ENCODE data around the gene GMFB. TPM values are rescaled to one million over a fixed set of nuclear protein-coding genes. Genes with fewer than 3 reads are reported as not detected.

Gene GMFB
- total RNA-seq, 2 donors from 2014 or later: 86.2 to 96.5 TPM

GRCh38 chr14:54475911-54476310 is 12.9 kb downstream of the GMFB start:
- Histone ChIP-seq H3K9ac (ENCODE audit: extremely low read depth, low read length, poor library complexity, severe bottlenecking) (no peak overlapping the region), H3K4me1 (ENCODE audit: control insufficient read depth, insufficient read depth, low read length) (peaks cover 14% of the 10 kb centered on the region), H3K27me3 (ENCODE audit: control insufficient read depth, insufficient read depth, low read length, poor library complexity, severe bottlenecking) (no peaks in the 10 kb centered on the region), H3K4me3 (ENCODE audit: low read length) (no peak overlapping the region), H3K9me3 (ENCODE audit: control insufficient read depth, low read length) (no peaks in the 10 kb centered on the region), H3K36me3 (ENCODE audit: control insufficient read depth, insufficient read depth, low read length) (peaks cover 68% of the 10 kb centered on the region), H3K27ac (ENCODE audit: low read depth, low read length) (no peak overlapping the region)
- Mint-ChIP-seq H3K4me3 (no peak overlapping the region), H3K36me3 (ENCODE audit: low read depth) (peaks cover 45% of the 10 kb centered on the region), H3K27ac (no peak overlapping the region), H3K4me1 (peaks cover 32% of the 10 kb centered on the region), H3K9me3 (no peaks in the 10 kb centered on the region), H3K27me3 (ENCODE audit: insufficient read depth) (no peaks in the 10 kb centered on the region)
- no peak for DNase-seq
- 95 to 100% methylated on average over 4 of the region's 4 CpGs for WGBS, 2 experiments (ENCODE audit: insufficient coverage in 1 of 2, insufficient read length in 1 of 2)
- TF ChIP-seq, protein P1, sequence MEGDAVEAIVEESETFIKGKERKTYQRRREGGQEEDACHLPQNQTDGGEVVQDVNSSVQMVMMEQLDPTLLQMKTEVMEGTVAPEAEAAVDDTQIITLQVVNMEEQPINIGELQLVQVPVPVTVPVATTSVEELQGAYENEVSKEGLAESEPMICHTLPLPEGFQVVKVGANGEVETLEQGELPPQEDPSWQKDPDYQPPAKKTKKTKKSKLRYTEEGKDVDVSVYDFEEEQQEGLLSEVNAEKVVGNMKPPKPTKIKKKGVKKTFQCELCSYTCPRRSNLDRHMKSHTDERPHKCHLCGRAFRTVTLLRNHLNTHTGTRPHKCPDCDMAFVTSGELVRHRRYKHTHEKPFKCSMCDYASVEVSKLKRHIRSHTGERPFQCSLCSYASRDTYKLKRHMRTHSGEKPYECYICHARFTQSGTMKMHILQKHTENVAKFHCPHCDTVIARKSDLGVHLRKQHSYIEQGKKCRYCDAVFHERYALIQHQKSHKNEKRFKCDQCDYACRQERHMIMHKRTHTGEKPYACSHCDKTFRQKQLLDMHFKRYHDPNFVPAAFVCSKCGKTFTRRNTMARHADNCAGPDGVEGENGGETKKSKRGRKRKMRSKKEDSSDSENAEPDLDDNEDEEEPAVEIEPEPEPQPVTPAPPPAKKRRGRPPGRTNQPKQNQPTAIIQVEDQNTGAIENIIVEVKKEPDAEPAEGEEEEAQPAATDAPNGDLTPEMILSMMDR (conservative IDR thresholded peaks at IDR 0.05): no peak

DNA sequence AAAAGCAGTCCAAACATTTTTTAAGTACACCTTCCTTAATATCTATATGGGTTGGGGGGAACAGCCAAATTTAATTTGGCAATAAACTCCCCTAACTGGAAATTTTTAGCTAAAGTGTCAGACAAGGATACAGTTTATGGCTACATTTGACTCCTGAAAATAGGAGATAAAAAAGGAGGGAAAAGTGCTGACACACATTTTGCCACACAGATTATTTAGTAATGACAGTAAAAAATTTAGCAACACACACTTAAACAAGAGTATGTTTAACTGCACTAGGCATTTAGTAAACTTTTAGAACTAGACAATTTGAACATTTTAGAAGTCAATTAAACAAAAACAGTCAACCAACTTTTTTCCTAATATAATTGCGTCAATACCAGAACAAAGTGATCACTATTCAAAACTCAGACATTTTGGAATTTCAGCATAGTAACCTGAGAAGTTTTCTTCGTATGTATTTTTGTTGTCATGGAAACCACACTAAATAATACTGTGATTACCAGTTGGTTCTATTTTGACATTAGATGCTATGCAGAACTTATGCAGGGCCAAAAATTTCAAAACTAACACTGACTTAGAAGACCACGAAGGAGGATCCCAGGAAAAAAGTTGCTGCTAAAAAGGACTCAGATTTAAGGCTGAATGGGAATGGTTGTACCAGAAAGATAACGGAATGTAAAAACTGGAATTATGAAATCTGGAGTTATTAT is 13.4 kb downstream of the GMFB start:
- Histone ChIP-seq H3K36me3 (ENCODE audit: control insufficient read depth, insufficient read depth, low read length) (peaks cover 63% of the 10 kb centered on the region), H3K4me1 (ENCODE audit: control insufficient read depth, insufficient read depth, low read length) (peaks cover 14% of the 10 kb centered on the region), H3K27me3 (ENCODE audit: control insufficient read depth, insufficient read depth, low read length, poor library complexity, severe bottlenecking) (no peaks in the 10 kb centered on the region), H3K9ac (ENCODE audit: extremely low read depth, low read length, poor library complexity, severe bottlenecking) (no peak overlapping the region), H3K4me3 (ENCODE audit: low read length) (no peak overlapping the region), H3K9me3 (ENCODE audit: control insufficient read depth, low read length) (no peaks in the 10 kb centered on the region), H3K27ac (ENCODE audit: low read depth, low read length) (no peak overlapping the region)
- Mint-ChIP-seq H3K4me3 (no peak overlapping the region), H3K27me3 (ENCODE audit: insufficient read depth) (no peaks in the 10 kb centered on the region), H3K36me3 (ENCODE audit: low read depth) (peaks cover 42% of the 10 kb centered on the region), H3K9me3 (no peaks in the 10 kb centered on the region), H3K27ac (no peak overlapping the region), H3K4me1 (peaks cover 37% of the 10 kb centered on the region)
- TF ChIP-seq, protein P1 (conservative IDR thresholded peaks at IDR 0.05): no peak
- no peak for DNase-seq
- 94 to 98% methylated on average over 4 of the region's 4 CpGs for WGBS, 2 experiments (ENCODE audit: insufficient coverage in 1 of 2, insufficient read length in 1 of 2)

DNA sequence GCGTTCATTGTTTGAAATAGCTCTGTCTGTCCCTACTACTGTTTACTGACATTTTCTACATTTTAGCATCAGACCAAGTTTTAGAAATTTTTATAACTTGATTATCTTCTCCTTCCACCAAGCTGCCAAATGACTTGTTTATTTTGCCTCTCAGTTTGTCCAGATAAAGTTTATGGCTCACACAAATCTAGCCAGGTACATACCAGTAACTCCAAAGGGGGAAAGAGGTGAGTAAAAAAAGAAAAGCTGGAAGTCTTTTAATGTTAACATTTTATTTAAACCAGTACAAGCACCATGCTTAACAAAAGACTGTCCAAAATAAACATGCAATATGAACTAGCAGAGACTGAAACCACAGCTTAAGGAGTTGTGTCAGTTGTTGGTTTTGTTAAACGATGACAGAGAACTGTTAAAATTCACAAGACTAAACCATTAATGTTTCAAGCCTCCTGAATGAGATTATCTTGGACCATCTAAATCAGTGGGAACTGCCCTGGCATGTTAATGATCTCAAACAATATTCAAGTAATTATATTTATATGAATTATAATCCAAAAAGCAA is 14.5 kb downstream of the GMFB start:
- no peaks in the 10 kb centered on the region for H3K9me3 Mint-ChIP-seq
- TF ChIP-seq, protein P1 (conservative IDR thresholded peaks at IDR 0.05): no peak
- H3K27me3 Mint-ChIP-seq (ENCODE audit: insufficient read depth): no peaks in the 10 kb centered on the region
- no peak overlapping the region for H3K4me3 ChIP-seq (ENCODE audit: low read length)
- H3K4me1 Mint-ChIP-seq: peaks cover 44% of the 10 kb centered on the region
- peaks cover 35% of the 10 kb centered on the region for H3K36me3 Mint-ChIP-seq (ENCODE audit: low read depth)
- no peak overlapping the region for H3K4me3 Mint-ChIP-seq
- H3K4me1 ChIP-seq (ENCODE audit: control insufficient read depth, insufficient read depth, low read length): peaks cover 11% of the 10 kb centered on the region
- H3K36me3 ChIP-seq (ENCODE audit: control insufficient read depth, insufficient read depth, low read length): peaks cover 53% of the 10 kb centered on the region
- H3K9ac ChIP-seq (ENCODE audit: extremely low read depth, low read length, poor library complexity, severe bottlenecking): no peak overlapping the region
- H3K9me3 ChIP-seq (ENCODE audit: control insufficient read depth, low read length): no peaks in the 10 kb centered on the region
- H3K27me3 ChIP-seq (ENCODE audit: control insufficient read depth, insufficient read depth, low read length, poor library complexity, severe bottlenecking): no peaks in the 10 kb centered on the region
- 91 to 97% methylated on average over 1 to 2 of the region's 2 CpGs for WGBS, 2 experiments (ENCODE audit: insufficient coverage in 1 of 2, insufficient read length in 1 of 2)
- no peak overlapping the region for H3K27ac Mint-ChIP-seq
- no peak for DNase-seq
- H3K27ac ChIP-seq (ENCODE audit: low read depth, low read length): no peak overlapping the region

Measured in endodermal cell (in vitro differentiated cells).